DND-41 (cell line): ENCODE results near the gene IMP4.

Experiments
- CTCF ChIP-seq: IDR thresholded peaks from 2 replicates; pipeline ENCODE4 v1.5.1; 2012; ENCODE audit warnings: borderline replicate concordance, low read length, moderate library complexity, mild to moderate bottlenecking; ENCODE audit not compliant: poor library complexity, severe bottlenecking; ENCODE audit errors: extremely low read depth
- EZH2 ChIP-seq: IDR thresholded peaks from 3 replicates; pipeline ENCODE4 v1.6.1; 2012; ENCODE audit warnings: borderline replicate concordance, low read depth, mild to moderate bottlenecking, moderate library complexity, low read length, inconsistent platforms; ENCODE audit not compliant: severe bottlenecking

GRCh38 chr2:130381145-130381544 lies 38.4 kb downstream of the IMP4 start:
- TF ChIP-seq CTCF, result no peak
- TF ChIP-seq EZH2, result no peak
